Kidney epithelial cell (primary cell): ENCODE results near the gene APBB2. TPM values are rescaled to one million over a fixed set of nuclear protein-coding genes. Genes with fewer than 3 reads are reported as not detected.

Experiments used
- DNase-seq: peaks from one replicate; pipeline ENCODE4 v3.0.0-alpha.2; 2010; ENCODE audit warnings: low read depth
- H3K27me3 ChIP-seq: 2 replicates; pipeline ENCODE4 v1.6.0; 2011; ENCODE audit warnings: low read length; ENCODE audit not compliant: control insufficient read depth, insufficient read depth
- H3K36me3 ChIP-seq: 2 replicates; pipeline ENCODE4 v1.5.1; 2011; ENCODE audit warnings: low read length; ENCODE audit not compliant: control insufficient read depth, insufficient read depth
- H3K4me3 ChIP-seq: 2 replicates; pipeline ENCODE4 v1.5.1; 2011; ENCODE audit warnings: low read depth, mild to moderate bottlenecking, control low read depth, low read length
- CTCF ChIP-seq: IDR thresholded peaks from 2 replicates; pipeline ENCODE4 v1.5.1; 2011; ENCODE audit warnings: mild to moderate bottlenecking, moderate library complexity, low read length, control low read depth, inconsistent platforms; ENCODE audit not compliant: insufficient read depth, poor library complexity, severe bottlenecking
- total RNA-seq: library from RNA; depleted of rRNA; stranded (reverse); fragments of >200 nt; gene quantifications from 2 replicates; pipeline ENCODE4 v1.2.3, GENCODE V29; 2015

Gene APBB2
- total RNA-seq, 1 donor from 2014 or later: 52.0 TPM

GRCh38 chr4:40962551-40963180 is 251.7 kb downstream of the APBB2 start:
- H3K27me3 ChIP-seq: no peaks in the 10 kb centered on the region
- DNase-seq: no peak

GRCh38 chr4:40960941-40961340 is 253.4 kb downstream of the APBB2 start:
- DNase-seq: no peak
- no peak overlapping the region for H3K4me3 ChIP-seq
- H3K27me3 ChIP-seq: no peaks in the 10 kb centered on the region
- TF ChIP-seq CTCF: no peak
- H3K36me3 ChIP-seq: no peaks in the 10 kb centered on the region

More at GRCh38 chr4:40962551-40963180, 251.7 kb downstream of the APBB2 start:
- H3K4me3 ChIP-seq: no peak overlapping the region
- TF ChIP-seq CTCF: no peak
- H3K36me3 ChIP-seq: no peaks in the 10 kb centered on the region

GRCh38 chr4:40957281-40957680 is 257.1 kb downstream of the APBB2 start:
- H3K36me3 ChIP-seq: no peaks in the 10 kb centered on the region
- TF ChIP-seq CTCF: no peak
- H3K4me3 ChIP-seq: no peak overlapping the region
- DNase-seq: no peak
- no peaks in the 10 kb centered on the region for H3K27me3 ChIP-seq

GRCh38 chr4:40956721-40957255 is 257.6 kb downstream of the APBB2 start:
- H3K4me3 ChIP-seq: no peak overlapping the region
- DNase-seq: no peak
- H3K36me3 ChIP-seq: no peaks in the 10 kb centered on the region
- no peaks in the 10 kb centered on the region for H3K27me3 ChIP-seq
- TF ChIP-seq CTCF: no peak

GRCh38 chr4:40954088-40954668 is 260.2 kb downstream of the APBB2 start:
- H3K27me3 ChIP-seq: no peaks in the 10 kb centered on the region
- no peak overlapping the region for H3K4me3 ChIP-seq
- DNase-seq: no peak
- TF ChIP-seq CTCF: no peak
- H3K36me3 ChIP-seq: no peaks in the 10 kb centered on the region
